ENCODE results near the gene RASSF5. TPM values are rescaled to one million over a fixed set of nuclear protein-coding genes. Genes with fewer than 3 reads are reported as not detected.
A peak's percentile ranks its signal among the peaks of the same experiment; 100 is the strongest.

RASSF5 gene
- total and polyA plus RNA-seq, 9 of the 15 experiments (the other 6 are each of a cell fraction or from before 2014, with no cell fraction given): 6.1 to 41.0 (median 25.2) TPM

- Histone ChIP-seq H3K9me1 (ENCODE audit: control insufficient read depth, insufficient read depth, low read length) (no peaks in the 10 kb centered on the region), H3K9me3 (replicated peaks; ENCODE audit: control insufficient read depth, insufficient read depth, low read depth, low read length) (no peaks in the 10 kb centered on the region), H3K4me3 (no peak overlapping the region), H3K27me3 (ENCODE audit: control insufficient read depth in 2 of 2, insufficient read depth in 2 of 2, low read length in 2 of 2) (no peaks in the 10 kb centered on the region), H4K20me1 (replicated peaks; ENCODE audit: control insufficient read depth, insufficient read depth, low read length) (no peaks in the 10 kb centered on the region; the same call in 1 of the 2 replicates), H3K79me2 (ENCODE audit: control insufficient read depth, insufficient read depth, low read length) (peaks cover 41% of the 10 kb centered on the region), H3K9ac (ENCODE audit: insufficient read depth in 1 of 2, low read depth in 2 of 2, low read length in 2 of 2) (0 out of 4 replicates have a peak overlapping the region, but pooled peaks of 1 of the 2 experiments have one; percentile 14), H3K4me2 (ENCODE audit: insufficient read depth, low read length) (no peak overlapping the region), H2AFZ (ENCODE audit: low read depth, low read length) (no peak overlapping the region), H3K36me3 (ENCODE audit: control insufficient read depth, insufficient read depth, low read length) (peaks cover 25% of the 10 kb centered on the region), H3K27ac (ENCODE audit: extremely low read depth, low read depth, low read length) (no peak overlapping the region), H3K4me1 (replicated peaks in 1 of 2; ENCODE audit: control insufficient read depth in 2 of 2, insufficient read depth in 2 of 2, low read length in 2 of 2) (peaks cover 31 to 47% of the 10 kb centered on the region in 2 experiments)
- 45% methylated on average over 10 of the region's 10 CpGs for WGBS (ENCODE audit: insufficient coverage, low coverage, missing lambda C conversion rate)
- CTCF ChIA-PET (ENCODE audit: low intra/inter-chr PET ratio): no interaction called here
- BruUV-seq (replicated peaks): no TSS peak
- intact Hi-C loops (cut with micrococcal nuclease) (no loop called here), in situ Hi-C loops (cut with MboI) (loop anchor here (25.0 kb wide), 1 partner anchor 416 kb away; no protein-coding TSS in a partner anchor)
- ATAC-seq (no peak), FAIRE-seq (no peak), DNase-seq (ENCODE audit: extremely low read depth in 1 of 4, low spot score in 3 of 4) (no peak)
- POLR2A ChIA-PET: interaction anchor here (1.0 to 1.6 kb wide), 5 partner anchors 9 to 88 kb away, joined by 3 to 9 read pairs (median 7); no protein-coding TSS in a partner anchor
- TF ChIP-seq NRF1 (conservative IDR thresholded peaks at IDR 0.05 in 1 of 2, IDR thresholded peaks at IDR 0.05 in 1 of 2): no peak
- TF ChIP-seq RBFOX2 (IDR thresholded peaks at IDR 0.05; ENCODE audit: low read depth, low read length): no peak
- no peak for TF ChIP-seq ZNF175 (CRISPR knock-in tag; IDR thresholded peaks at IDR 0.05; ENCODE audit: low read depth)
- TF ChIP-seq ADNP (tag; IDR thresholded peaks at IDR 0.05): no peak
- no peak for TF ChIP-seq TCF15 (CRISPR knock-in tag; IDR thresholded peaks at IDR 0.05)
- TF ChIP-seq MEF2A (IDR thresholded peaks at IDR 0.05; ENCODE audit: control insufficient read depth, low read depth, low read length): no peak
- no peak for TF ChIP-seq CBFA2T2 (conservative IDR thresholded peaks at IDR 0.05)
- no peak for TF ChIP-seq SNIP1 (IDR thresholded peaks at IDR 0.05; ENCODE audit: low read depth)
- TF ChIP-seq ARID4B (CRISPR knock-in tag; IDR thresholded peaks at IDR 0.05): no peak
- TF ChIP-seq PRPF4 (IDR thresholded peaks at IDR 0.05; ENCODE audit: insufficient read depth, low read depth, low read length, poor library complexity, severe bottlenecking): no peak
- TF ChIP-seq CEBPG (CRISPR knock-in tag; IDR thresholded peaks at IDR 0.05): no peak
- 0 out of 4 replicates have a peak, but pooled peaks of 1 of the 2 experiments have one; percentile 32 for TF ChIP-seq CEBPG (tag; conservative IDR thresholded peaks at IDR 0.05 in 1 of 2, IDR thresholded peaks at IDR 0.05 in 1 of 2)
- no peak for TF ChIP-seq ZC3H4 (CRISPR knock-in tag; IDR thresholded peaks at IDR 0.05; ENCODE audit: borderline replicate concordance)
- TF ChIP-seq TCF7 (IDR thresholded peaks at IDR 0.05; ENCODE audit: borderline replicate concordance): no peak
- 0 out of 2 replicates have a peak, but pooled peaks have one; percentile 4 for TF ChIP-seq MAX (CRISPR knock-in tag; IDR thresholded peaks at IDR 0.05)
- no peak for TF ChIP-seq XRCC3 (IDR thresholded peaks at IDR 0.05)
These were observed 71.0 kb downstream of the RASSF5 start for GRCh38 chr1:206578068-206578977.

All from K562 (cell line).